Activated CD8-positive, alpha-beta memory T cell treated with anti-CD3 and anti-CD28 coated beads, Interleukin-2, amount 50 U/mL, for 48 hours (primary cell): ENCODE results near the gene SLC12A7.
"Not testable (repeated sequence)": the region's sequence is repeated elsewhere in the genome, so short reads cannot be mapped to it uniquely, and the experiment has no call there.

Experiments
- DNase-seq: peaks from one replicate; pipeline ENCODE4 v3.0.0-alpha.2; 2020

Gene SLC12A7

GRCh38 chr5:1140171-1140817 is 28.4 kb upstream of the SLC12A7 start:
- peak; percentile 86 for DNase-seq

GRCh38 chr5:1139331-1140170 is 27.7 kb upstream of the SLC12A7 start:
- no peak for DNase-seq

- DNase-seq, result no peak
These were observed 26.8 kb upstream of the SLC12A7 start for GRCh38 chr5:1138445-1139245.

DNA sequence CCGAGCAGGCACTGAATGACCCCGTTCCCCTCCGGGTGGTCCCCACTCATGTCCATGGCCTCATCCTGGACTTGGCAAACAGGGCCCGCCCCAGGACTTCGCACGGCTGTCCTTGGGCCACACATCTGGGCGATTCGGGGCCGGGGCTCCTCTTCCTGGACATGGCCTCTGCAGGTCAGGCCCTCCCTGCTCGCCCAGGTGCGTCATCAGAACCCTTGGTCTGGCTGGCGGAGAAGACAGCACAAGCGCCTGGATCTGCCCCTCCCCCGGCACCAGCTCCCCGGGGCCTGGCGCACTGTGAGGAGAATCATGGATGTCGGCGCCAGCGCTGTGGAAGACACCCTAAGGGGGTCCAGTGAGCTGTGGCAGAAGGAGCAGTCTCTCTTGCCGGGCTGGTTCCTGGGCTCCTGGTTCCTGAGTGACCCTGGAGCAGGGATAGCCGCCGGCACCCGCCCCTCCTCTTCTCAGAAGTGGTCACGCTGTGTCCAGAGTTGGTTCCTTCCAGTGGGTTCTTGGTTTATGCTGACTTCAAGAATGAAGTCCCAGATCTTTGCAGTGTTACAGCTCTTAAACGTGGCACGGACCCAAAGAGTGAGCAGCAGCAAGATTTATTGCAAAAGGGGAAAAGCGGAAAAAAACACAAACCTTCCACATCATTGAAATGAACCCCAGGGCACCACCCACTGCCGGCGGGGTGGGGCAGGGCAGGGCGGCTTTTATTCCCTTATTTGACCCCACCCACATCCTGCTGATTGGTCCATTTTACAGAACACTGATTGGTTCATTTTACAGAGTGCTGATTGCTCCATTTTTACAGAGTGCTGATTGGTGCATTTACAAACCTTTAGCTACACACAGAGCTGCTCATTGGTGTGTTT is 25.9 kb upstream of the SLC12A7 start:
- no peak for DNase-seq

- DNase-seq, result no peak
These were observed 25.0 kb upstream of the SLC12A7 start for GRCh38 chr5:1136814-1137213.

- DNase-seq, result no peak
These were observed 24.0 kb upstream of the SLC12A7 start for GRCh38 chr5:1135696-1136525.

GRCh38 chr5:1134478-1134877 is 22.6 kb upstream of the SLC12A7 start:
- no peak for DNase-seq

GRCh38 chr5:1133510-1134201 is 21.8 kb upstream of the SLC12A7 start:
- DNase-seq, result no peak

DNA sequence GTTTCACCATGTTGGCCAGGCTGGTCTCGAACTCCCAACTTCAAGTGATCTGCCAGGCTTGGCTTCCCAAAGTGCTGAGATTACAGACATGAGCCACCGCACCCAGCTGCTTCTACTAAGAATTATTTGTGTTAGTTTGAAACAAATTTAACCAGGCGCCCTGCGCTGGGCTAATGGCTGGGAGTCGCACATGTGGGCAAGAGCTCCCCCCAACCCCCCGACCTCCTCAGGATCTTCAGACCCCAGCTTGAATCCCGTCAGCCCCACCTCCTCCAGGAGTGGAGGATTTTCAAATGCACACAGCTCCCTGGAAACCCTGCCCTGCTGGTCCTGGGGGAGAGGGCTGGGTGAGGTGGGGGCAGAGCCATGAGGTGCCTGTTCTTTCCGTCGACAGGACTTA is 21.2 kb upstream of the SLC12A7 start:
- no peak for DNase-seq

GRCh38 chr5:1132570-1132969 is 20.7 kb upstream of the SLC12A7 start:
- no peak for DNase-seq

DNA sequence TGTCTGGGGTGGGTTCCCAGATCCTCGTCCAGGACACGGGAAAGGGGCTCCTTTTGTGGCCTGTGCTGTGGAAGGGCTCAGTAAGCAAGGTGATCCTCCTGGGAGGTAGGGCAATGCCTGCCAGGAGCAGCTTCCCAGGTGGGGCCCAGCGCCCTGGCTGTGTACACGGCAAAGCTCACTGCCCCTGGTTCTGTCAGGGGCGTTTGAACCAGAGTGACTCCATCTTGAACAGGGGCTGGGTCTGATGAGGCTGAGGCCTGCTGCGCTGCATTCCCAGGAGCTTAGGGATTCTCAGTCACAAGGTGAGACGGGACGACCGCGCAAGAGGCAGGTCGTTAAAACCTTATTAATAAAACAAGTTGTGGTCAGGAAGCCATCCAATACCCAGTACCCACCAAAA is 19.9 kb upstream of the SLC12A7 start:
- no peak for DNase-seq

DNA sequence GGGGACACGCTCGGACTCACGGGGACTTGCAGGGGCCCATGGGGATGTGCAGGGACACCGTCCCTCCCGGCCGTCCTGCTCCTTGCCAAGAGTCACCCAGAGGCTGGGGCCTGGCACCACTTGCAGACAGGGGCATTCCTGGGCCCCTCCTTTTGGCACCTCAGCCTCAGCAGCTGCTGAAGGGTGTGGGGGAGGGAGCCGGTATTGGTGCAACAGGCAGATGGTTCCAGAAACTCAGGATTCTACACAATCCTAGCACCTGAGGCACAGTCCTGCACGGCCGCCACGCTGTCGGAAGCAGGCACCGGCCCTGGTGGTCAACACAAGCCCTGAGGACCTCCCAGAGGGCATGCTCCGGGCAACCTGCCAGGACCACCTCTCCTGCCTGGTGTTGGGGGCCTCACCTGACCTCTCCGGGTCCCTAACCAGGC is 19.3 kb upstream of the SLC12A7 start:
- DNase-seq, result no peak

GRCh38 chr5:1130218-1130946 is 18.5 kb upstream of the SLC12A7 start:
- no peak for DNase-seq

DNA sequence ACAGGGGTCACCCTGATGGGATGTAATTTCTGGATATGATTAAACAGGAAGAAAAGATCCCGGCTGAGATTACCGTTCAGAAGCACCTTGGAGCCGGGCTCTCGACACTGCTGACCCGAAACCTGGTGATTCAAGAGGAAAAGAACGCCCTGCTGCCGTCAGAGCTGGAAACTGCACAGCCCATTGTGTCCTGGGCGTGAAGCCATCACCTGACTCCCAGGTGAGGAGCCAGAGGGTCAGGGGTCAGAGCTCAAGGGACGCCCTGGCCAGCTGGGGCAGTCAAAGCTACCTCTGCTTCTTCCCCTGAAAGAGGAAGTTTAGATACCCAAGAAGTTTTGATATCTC is 17.8 kb upstream of the SLC12A7 start:
- no peak for DNase-seq

DNA sequence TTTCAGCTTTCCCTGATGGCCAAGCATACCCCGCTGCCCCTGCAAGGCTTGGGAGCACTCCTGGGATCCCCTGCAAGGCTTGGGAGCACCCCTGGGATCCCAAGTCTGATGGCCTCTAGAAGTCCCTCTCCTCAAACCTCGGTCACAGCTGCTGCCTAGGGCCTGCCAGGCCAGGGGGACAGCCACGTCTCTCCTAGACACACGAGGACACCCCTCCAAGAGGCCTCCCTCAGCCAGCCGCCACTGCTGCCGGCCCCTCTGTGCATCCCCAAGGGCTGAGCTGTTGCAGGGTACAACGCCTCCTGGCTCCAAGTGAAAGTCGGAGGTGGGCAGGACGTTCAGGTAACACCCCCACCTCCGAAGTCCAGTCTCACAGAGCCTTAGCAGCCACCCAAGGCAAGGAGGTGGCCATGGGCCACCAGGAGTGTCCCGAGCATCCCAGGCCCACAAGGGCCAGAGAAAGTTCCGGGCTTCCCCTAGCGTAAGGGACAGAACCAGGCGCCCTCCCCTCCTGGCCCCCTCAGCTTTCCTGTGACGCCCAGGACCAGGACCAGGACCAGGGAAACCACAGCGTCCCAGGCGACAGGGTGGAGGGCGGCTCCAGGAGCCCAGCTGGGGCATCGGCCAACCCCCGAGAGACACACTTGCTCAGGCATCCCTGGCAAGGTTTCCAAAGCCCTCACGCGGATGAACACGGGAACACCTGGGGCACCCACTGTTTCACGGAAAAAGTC is 17.3 kb upstream of the SLC12A7 start:
- no peak for DNase-seq

- no peak for DNase-seq
These were observed 16.3 kb upstream of the SLC12A7 start for GRCh38 chr5:1127959-1128785.

- DNase-seq, result not testable (repeated sequence)
These were observed 13.8 kb upstream of the SLC12A7 start for GRCh38 chr5:1125695-1126094.

GRCh38 chr5:1125030-1125357 is 13.1 kb upstream of the SLC12A7 start:
- DNase-seq, result no peak
